Activated effector memory CD4-positive, alpha-beta T cell treated with Interleukin-2 at 50 U/mL for 16 hours (primary cell): ENCODE measurements around the gene ANK2.

Experiments
- DNase-seq: peaks from one replicate; pipeline ENCODE4 v3.0.0-alpha.2; 2020

ANK2 gene

DNA sequence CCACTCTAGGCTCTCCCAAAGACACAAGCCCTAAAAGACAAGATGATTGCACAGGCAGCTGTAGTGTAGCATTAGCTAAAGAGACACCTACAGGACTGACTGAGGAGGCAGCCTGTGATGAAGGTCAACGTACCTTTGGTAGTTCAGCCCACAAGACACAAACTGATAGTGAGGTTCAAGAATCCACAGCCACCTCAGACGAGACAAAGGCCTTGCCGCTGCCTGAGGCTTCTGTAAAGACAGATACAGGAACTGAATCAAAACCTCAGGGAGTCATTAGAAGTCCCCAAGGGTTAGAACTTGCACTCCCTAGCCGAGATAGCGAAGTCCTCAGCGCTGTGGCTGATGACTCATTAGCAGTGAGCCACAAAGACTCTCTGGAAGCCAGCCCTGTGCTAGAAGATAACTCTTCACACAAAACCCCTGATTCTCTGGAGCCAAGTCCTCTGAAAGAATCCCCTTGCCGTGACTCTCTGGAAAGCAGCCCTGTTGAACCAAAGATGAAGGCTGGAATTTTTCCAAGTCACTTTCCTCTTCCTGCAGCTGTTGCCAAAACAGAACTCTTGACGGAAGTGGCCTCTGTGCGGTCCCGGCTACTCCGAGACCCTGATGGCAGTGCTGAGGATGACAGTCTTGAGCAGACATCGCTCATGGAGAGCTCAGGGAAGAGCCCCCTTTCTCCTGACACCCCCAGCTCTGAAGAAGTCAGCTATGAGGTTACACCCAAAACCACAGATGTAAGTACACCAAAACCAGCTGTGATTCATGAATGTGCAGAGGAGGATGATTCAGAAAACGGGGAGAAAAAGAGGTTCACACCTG lies 306.3 kb downstream of the ANK2 start:
- peak; percentile 45 for DNase-seq

DNA sequence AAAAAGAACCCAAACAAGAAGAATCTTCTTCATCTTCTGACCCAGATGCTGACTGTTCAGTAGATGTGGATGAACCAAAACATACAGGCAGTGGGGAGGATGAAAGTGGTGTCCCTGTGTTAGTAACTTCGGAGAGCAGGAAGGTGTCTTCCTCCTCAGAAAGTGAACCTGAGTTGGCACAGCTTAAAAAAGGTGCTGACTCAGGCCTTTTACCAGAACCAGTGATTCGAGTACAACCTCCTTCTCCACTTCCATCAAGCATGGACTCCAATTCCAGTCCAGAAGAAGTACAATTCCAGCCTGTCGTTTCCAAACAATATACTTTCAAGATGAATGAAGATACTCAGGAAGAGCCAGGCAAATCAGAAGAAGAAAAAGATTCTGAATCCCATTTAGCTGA lies 307.0 kb downstream of the ANK2 start:
- no peak for DNase-seq

GRCh38 chr4:113358784-113359183 lies 309.3 kb downstream of the ANK2 start:
- no peak for DNase-seq

DNA sequence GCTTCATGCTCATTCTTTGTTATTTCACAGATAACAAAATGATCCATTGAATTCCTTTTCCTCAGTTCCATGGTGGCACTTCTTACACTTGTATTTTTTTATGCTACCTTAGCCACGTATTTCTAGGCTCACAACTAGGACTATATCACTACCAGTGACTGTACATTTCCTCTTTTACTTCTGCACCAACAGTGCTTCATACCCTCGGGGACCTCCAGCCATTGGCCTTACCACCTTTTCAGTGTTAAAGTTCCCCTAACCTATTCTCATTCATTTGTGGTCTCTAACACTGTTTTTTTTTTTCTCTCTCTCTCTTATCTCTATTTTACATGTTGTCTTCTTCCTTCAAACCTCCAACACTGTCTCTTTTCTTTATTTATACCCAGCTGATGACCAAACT lies 315.9 kb downstream of the ANK2 start:
- DNase-seq, result no peak

- no peak for DNase-seq
These were observed 318.6 kb downstream of the ANK2 start for GRCh38 chr4:113368056-113368455.

DNA sequence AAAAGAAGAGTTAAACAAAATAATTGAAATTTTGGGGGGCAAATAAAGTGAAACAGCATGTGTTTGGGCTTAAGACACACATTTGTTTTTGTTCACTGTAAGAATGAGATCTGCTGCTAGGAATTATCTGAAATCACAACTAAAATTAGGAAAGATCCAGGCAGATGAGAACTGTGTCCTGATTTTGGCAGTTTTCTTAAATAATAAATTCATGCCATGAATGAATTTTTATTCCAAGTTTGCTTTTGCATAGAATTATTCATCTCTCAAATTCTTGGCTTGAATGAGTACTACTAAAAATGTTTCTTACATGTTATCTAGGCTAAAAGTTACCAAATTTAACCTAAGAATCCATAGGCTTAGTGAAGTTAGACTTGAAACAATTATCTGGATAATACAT lies 321.7 kb downstream of the ANK2 start:
- DNase-seq, result no peak

DNA sequence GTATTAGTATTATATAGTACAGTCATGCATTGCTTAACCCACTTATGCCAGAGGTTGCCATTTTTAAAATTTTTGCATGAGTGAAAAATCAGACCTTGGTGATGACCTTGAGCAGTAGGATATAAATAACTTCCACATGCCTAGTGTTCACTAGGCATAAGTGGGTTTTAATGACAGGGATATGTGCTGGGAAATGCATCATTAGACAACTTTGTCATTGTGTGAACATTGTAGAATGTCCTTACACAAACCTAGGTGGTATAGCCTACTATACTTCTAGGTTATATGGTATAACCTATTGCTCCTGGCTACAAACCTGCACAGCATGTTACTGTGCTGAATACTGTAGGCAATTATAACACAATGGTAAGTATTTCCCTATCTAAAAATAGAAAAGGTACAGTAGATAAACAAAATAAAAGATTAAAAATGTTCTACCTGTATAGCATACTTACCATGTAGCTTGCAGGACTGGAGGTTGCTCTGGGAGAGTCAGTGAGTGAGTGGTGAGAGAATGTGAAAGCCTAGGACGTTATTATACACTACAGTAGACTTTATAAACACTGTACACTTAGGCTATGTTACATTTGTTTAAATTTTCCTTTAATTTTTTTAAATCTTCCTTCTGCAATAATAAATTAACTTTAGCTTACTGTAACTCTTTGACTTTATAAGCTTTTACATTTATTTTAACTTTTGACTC lies 326.7 kb downstream of the ANK2 start:
- DNase-seq, result no peak

DNA sequence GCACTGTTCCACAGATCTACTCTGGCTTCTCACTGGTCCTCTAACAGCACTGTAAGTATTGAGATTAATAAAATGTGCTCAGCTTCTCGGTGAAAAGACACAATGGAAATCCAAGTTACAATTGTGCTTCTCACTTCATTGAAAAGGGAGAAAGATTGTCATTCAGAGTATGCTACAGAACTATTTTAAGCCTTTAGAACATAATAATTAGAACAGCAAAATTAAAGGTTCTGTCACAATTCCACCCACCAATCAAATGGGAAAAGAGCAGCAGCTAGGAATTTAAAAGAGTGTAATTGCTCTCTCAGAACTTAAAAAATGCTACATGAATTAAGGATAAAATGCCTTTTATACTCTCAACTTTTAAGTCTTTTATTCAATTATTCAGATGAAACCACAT lies 329.4 kb downstream of the ANK2 start:
- no peak for DNase-seq

DNA sequence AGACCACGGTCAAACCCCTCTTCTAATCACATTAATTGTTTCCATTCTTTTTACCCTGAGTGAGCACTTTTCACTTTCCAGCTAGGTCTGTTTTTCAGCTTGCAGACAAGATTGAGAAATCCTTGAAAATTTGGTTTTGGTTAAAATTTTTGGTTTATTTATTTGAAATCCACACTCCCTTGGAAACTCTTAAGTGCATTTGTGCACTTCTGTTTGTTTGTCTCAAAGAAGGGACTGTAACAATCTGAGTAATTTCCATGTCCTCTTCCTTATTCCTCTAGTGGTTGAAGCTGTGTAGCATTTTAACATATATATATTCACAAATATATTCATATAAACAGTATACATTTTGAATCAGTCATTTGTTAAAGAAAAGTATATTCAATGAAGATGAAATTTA lies 333.3 kb downstream of the ANK2 start:
- no peak for DNase-seq

DNA sequence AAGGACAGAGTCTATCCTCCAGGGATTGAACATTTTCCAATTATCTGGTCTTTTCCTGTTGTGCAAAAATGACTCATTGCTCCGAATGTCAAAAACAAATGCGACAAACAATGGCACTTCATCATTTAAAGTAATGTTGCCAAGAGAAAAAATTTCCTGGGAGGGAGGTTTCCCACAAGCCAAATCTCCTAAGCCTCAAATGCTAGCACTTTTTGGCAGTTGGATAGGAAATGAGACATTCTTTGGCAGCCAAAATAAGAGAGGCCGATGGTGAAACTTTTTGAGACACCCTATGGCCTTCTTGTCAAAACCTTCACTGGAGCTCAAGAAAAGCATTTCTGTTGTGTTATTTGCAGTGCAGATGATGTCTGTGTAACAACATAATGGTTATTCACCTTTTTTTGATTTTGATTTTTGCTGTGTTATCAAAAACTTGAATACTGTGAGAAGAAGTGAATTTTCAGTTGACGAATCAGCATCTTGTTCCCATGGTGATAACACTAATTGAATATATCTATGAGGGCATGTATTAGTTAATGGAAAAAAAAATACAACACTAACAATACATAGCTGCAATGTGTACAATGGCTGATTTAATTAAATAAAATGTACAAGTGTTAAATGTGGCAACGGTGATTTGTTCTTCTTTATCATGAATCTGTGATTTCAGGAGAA lies 333.8 kb downstream of the ANK2 start:
- DNase-seq, result no peak

- no peak for DNase-seq
These were observed 335.1 kb downstream of the ANK2 start for GRCh38 chr4:113384600-113384999.

GRCh38 chr4:113385281-113385899 lies 335.9 kb downstream of the ANK2 start:
- no peak for DNase-seq

DNA sequence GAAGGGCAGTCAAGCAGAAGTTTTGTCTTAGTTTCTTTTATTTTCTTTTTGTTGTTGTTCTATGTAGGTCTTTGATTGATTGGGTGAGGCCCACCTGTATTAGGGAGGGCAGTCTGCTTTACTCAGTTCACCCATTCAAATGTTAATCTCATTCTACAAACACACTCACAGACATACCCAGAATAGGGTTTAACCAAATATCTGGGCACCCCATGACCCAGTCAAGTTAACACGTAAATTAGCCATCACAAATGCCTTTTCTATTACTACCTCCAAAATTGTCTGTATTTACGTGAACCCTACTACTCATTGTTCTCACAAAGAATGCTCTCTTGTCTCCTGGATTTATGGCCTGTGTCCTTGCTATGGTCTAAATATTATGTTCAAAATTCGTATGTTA lies 339.7 kb downstream of the ANK2 start:
- no peak for DNase-seq

DNA sequence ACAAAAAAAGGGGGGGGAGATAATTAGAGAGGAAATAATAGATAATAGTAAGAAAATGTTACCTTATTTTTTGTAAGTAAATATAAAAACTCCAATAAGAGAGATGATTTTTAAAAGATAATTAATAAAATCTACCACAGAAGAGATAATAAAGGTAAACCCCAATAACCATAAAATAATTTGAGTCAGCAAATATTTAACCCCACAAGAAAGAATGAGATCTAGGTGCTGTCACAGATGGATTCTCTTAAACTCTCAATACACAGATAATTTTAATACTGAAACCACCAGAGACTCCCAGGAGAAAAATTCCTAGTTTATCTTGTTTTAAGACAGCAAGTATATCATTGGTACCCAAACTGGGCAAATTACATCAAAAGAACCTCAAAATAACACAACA lies 341.4 kb downstream of the ANK2 start:
- no peak for DNase-seq

- no peak for DNase-seq
These were observed 344.8 kb downstream of the ANK2 start for GRCh38 chr4:113394108-113394729.

- DNase-seq, result peak; percentile 2
These were observed 345.5 kb downstream of the ANK2 start for GRCh38 chr4:113394730-113395530.

DNA sequence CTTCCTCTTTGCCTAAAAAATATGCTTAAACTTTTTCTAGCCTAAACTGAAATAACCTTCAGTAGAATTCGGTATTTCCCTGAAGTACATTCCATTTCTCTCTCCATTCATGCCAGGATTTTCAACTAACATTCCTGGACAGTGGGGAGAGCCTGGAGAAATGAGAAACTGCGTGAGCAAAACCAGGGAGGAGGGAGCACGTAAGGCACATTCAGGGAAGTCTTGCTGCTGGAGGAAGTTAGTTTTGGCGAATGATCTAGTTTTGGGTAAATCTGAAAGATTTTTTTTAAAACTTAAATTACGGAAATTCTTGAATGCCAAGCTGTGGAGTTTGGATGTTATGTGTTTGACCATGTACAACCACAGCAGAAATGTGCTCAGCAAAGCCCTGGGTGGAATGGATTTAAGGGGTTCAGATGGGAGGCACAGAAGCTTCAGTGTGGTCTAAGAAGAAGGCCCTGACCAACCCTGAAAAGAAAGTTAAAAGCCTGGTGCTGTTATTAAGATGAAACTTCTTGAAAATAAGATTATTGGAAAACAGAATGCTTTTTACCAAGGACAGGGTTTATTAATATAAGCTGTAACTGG lies 347.8 kb downstream of the ANK2 start:
- DNase-seq, result no peak

GRCh38 chr4:113398441-113399143 lies 349.1 kb downstream of the ANK2 start:
- DNase-seq, result no peak

- DNase-seq, result no peak
These were observed 354.7 kb downstream of the ANK2 start for GRCh38 chr4:113404167-113404571.

- DNase-seq, result no peak
These were observed 355.4 kb downstream of the ANK2 start for GRCh38 chr4:113404841-113405240.
